Right lobe of liver (tissue), 4 donors: Measurements from ENCODE around the gene ACTL6B.

Source experiments
- CTCF ChIP-seq, 4 donors: fragments of 200-600 bp in 3 of 4; fragments of 450-650 bp in 1 of 4; IDR thresholded peaks; one replicate each; pipeline versions ENCODE4 v1.5.1 to v1.8.0; 2016 to 2022; ENCODE audit warnings: antibody characterized with exemption in 4 of 4, mild to moderate bottlenecking in 2 of 4
- POLR2A ChIP-seq: fragments of 450-650 bp; IDR thresholded peaks from one replicate; pipeline ENCODE4 v1.6.1; 2017; ENCODE audit warnings: antibody characterized with exemption, mild to moderate bottlenecking
- donor health status: DM: no; HTN: no; CAD: no.
- donor health status: DM: no; HTN: no; CAD: no.
- donor health status: DM: no; HTN: yes; CAD: no.

- TF ChIP-seq CTCF (IDR thresholded peaks at IDR 0.05) (no peak), POLR2A (no peak)
Measured at GRCh38 chr7:100598425-100598824, 57.8 kb downstream of the ACTL6B start.
